Panc1 (cell line): ENCODE data around the gene SYT17.

Experiments used
- CTCF ChIP-seq: fragments of 450-650 bp; IDR thresholded peaks from 2 replicates; pipeline ENCODE4 v1.5.1; 2017; ENCODE audit warnings: mild to moderate bottlenecking
- SIN3A ChIP-seq: IDR thresholded peaks from 2 replicates; pipeline ENCODE4 v1.6.1; 2012; ENCODE audit warnings: low read depth, mild to moderate bottlenecking, low read length, moderate library complexity, borderline replicate concordance; ENCODE audit not compliant: insufficient read depth

GRCh38 chr16:19184823-19185509 is 16.9 kb downstream of the SYT17 start:
- TF ChIP-seq CTCF (no peak), SIN3A (no peak)
